NCI-H526 (cell line): ENCODE results near the gene C10orf90.

ENCODE experiments used
- DNase-seq, 2 experiments: peaks; one replicate each; lab custom pipeline; 2025; lab: John Stamatoyannopoulos, UW

Gene C10orf90, protein sequence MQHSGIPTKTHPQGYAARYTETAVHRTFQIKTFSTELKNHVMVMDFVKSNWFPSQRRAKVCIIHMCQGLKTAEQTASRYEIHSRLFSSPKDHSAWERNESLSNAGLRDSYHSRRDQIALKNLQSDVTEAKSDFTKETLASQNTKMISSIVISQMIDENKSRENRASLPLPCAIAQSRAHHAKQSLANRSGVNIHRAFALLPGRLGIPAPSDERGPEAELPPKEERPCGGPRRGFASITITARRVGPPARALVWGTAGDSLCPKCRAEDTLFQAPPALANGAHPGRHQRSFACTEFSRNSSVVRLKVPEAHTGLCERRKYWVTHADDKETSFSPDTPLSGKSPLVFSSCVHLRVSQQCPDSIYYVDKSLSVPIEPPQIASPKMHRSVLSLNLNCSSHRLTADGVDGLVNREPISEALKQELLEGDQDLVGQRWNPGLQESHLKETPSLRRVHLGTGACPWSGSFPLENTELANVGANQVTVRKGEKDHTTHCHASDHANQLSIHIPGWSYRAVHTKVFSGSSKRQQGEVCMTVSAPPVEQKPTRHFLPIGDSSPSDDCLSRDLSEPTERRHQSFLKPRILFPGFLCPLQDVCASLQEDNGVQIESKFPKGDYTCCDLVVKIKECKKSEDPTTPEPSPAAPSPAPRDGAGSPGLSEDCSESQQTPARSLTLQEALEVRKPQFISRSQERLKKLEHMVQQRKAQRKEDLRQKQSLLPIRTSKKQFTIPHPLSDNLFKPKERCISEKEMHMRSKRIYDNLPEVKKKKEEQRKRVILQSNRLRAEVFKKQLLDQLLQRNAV

GRCh38 chr10:126670056-126670894 is at the start of gene C10orf90:
C10orf90 (minus strand) TSS chr10:126670693; CDS start chr10:126670480, 213 bp downstream.
- no peak for DNase-seq

DNA sequence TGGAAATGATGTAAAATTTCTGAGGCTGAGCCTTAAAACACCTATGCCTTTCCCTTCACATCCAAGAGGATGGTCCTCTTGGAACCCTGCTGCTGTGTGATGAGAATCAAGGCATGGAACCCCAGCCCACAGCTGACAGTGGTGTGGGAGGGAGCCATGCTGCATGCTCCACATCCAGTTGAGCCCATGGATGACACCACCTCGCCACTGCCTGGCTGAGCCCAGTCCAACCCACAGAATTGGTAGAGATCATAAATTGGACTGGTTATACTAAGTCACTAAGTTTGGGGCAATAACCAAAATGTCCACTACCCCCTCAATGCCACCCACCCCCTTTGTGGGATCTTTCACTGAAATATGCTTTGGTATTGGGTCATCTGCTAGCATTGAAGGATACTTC is 45.9 kb upstream of the C10orf90 start:
- no peak for DNase-seq

- DNase-seq = no peak
Observed at GRCh38 chr10:126713594-126713993, 43.1 kb upstream of the C10orf90 start.

GRCh38 chr10:126712681-126713080 is 42.2 kb upstream of the C10orf90 start:
- no peak for DNase-seq

GRCh38 chr10:126705951-126706565 is 35.6 kb upstream of the C10orf90 start:
- no peak for DNase-seq

- DNase-seq = no peak
Observed at GRCh38 chr10:126705131-126705530, 34.6 kb upstream of the C10orf90 start.

GRCh38 chr10:126704649-126705048 is 34.2 kb upstream of the C10orf90 start:
- no peak for DNase-seq

DNA sequence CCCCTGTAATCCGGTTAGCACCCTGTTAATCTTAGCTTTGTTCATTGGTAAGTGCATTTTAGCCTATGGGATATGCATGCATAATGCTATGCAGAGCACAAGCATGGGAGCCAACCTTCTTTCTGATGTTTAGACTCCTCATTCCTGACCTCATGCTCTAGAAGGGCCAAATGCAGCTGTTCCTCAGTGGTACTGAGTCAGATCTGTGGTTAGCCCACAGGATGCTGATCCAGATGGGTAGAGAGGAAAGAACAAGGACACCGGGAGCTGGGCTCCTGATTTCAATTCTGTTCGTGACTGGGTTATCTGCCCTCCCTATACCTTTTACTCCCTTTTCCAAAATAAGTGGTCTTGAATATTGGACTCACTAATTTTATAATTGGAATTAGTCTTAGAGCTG is 31.7 kb upstream of the C10orf90 start:
- DNase-seq = no peak

- DNase-seq = no peak
Observed at GRCh38 chr10:126701526-126701925, 31.0 kb upstream of the C10orf90 start.

GRCh38 chr10:126696684-126697083 is 26.2 kb upstream of the C10orf90 start:
- no peak for DNase-seq

DNA sequence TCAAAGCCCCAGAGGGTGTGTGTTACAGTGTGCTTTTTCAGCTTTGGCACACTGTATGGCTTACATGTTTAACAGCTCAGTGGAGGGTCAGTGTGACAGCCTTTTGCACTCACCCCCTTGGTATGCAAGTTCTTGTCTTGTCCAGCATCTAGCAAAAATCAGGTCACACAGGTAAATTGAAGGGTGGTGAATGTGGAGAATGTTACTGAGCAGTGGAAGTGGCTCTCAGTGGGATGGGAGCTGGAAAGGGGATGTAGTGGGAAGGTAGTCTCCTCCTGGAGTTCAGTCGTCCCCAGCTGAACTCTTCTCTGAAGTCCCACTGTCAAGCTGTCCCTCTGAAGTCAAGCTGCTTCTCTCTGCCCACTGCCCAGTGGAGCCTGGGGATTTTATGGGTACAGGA is 21.0 kb upstream of the C10orf90 start:
- DNase-seq = no peak

DNA sequence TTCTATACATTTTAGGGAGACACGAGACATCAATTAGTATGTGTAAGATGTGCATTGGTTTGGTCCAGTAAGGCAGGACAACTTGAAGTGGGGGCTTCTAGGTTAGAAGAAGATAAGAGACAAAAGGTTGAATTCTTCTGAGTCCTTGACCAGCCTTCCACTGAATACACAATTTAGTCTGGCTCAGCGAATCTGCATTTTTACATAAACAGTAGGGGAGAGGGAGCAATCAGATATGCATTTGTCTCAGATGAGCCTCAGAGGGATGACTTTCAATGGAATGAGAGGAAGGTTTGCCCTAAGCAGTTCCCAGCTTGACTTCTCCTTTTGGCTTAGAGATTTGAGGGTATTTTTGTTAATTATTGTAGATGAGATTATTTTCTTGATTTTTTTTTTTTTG is 20.0 kb upstream of the C10orf90 start:
- DNase-seq = no peak

- DNase-seq = no peak
Observed at GRCh38 chr10:126689461-126689994, 19.0 kb upstream of the C10orf90 start.

DNA sequence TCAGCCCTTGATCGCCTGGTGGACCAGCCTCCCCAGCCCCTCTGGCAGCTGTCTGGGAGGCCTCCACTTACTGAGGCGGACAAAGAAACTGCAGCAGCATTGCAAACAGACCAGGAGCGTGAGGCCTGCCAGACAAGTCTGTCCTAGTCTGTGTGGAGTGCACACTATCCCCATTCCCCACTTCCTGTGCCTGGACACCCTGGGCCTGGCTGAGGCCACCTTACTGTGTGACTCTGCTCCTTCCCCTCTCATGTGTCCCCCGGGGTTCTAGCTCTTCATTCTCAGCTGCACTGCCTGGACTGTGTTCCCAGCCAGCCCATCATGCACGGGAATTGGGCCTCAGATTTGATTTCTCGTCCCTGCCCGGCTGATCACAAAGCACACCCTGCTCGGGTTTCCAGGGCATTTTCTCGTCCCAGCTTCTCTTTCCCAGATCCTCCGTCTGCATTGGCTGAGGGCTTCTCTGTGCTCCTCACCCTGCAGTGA is 16.7 kb upstream of the C10orf90 start:
- DNase-seq = no peak

- DNase-seq = no peak
Observed at GRCh38 chr10:126686719-126687118, 16.2 kb upstream of the C10orf90 start.

DNA sequence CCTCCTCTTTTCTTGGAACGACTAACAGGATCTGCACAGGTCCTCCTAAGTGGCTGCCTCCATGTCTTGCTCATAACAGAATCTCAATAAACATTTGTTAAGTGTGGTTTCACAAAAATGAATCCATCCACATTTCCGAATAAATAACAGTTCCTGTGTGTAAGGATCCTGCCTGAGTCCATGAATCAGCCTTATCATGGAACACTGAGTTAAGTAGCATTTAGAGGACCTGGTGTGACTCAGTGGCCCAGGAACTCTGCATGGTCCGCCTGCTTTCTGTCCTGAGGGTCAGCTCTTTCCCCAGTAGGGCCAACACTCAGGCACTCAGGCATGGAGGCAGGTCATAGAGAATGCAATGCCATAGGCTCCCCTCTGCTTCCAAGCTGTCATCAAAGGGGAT is 15.8 kb upstream of the C10orf90 start:
- DNase-seq = no peak

DNA sequence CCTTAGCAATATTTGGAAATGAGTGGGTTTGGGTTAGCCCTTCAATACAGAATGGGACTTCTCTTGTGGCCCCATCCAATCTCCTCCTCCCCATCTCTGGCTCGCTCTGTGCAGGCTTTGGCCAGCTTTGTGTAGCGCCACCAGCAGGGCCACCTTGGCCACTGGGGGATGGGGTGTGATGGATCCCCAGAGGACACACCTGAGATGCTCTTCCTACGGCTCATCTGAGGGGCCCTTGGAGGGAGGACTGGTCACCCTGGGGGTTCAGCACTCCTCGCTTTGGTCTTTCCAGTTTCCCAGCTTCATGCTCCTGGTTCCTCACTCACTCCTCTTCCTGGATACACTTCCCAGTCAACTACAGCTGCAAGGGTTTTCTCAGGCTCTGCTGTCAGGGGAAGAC is 15.3 kb upstream of the C10orf90 start:
- no peak for DNase-seq

GRCh38 chr10:126684171-126684745 is 13.8 kb upstream of the C10orf90 start:
- no peak for DNase-seq

GRCh38 chr10:126683466-126683865 is 13.0 kb upstream of the C10orf90 start:
- DNase-seq = no peak

GRCh38 chr10:126675656-126676438 is 5.4 kb upstream of the C10orf90 start:
- no peak for DNase-seq
